ENCODE results near the gene ACAN.

The ACAN gene

GRCh38 chr15:88891540-88892254 lies 88.5 kb downstream of the ACAN start:
- TF ChIP-seq TAF1 (IDR thresholded peaks at IDR 0.05; ENCODE audit: borderline replicate concordance, insufficient read depth, low read length) (no peak), FOXP2 (optimal IDR thresholded peaks at IDR 0.05; ENCODE audit: borderline replicate concordance, extremely low read depth, extremely low read length, insufficient read depth) (no peak), REST (IDR thresholded peaks at IDR 0.05; ENCODE audit: insufficient read depth in 1 of 2, low read depth in 2 of 2, low read length in 2 of 2) (no peak), POLR2AphosphoS5 (IDR thresholded peaks at IDR 0.05; ENCODE audit: low read depth, low read length) (no peak), SIN3A (IDR thresholded peaks at IDR 0.05; ENCODE audit: borderline replicate concordance, insufficient read depth, low read length) (no peak)

GRCh38 chr15:88894348-88894818 lies 91.1 kb downstream of the ACAN start:
- TF ChIP-seq FOXP2 (optimal IDR thresholded peaks at IDR 0.05; ENCODE audit: borderline replicate concordance, extremely low read depth, extremely low read length, insufficient read depth) = no peak
- no peak for TF ChIP-seq REST (IDR thresholded peaks at IDR 0.05; ENCODE audit: insufficient read depth in 1 of 2, low read depth in 2 of 2, low read length in 2 of 2)
- no peak for TF ChIP-seq TAF1 (IDR thresholded peaks at IDR 0.05; ENCODE audit: borderline replicate concordance, insufficient read depth, low read length)
- no peak for TF ChIP-seq POLR2AphosphoS5 (IDR thresholded peaks at IDR 0.05; ENCODE audit: low read depth, low read length)

GRCh38 chr15:88894819-88895767 lies 91.9 kb downstream of the ACAN start, which contains the start of gene HAPLN3:
Gene HAPLN3 (minus strand): TSS chr15:88895544. CDS start chr15:88887298, 8,246 bp downstream.
- no peak for TF ChIP-seq REST (IDR thresholded peaks at IDR 0.05; ENCODE audit: insufficient read depth in 1 of 2, low read depth in 2 of 2, low read length in 2 of 2)
- no peak for TF ChIP-seq TAF1 (IDR thresholded peaks at IDR 0.05; ENCODE audit: borderline replicate concordance, insufficient read depth, low read length)
- TF ChIP-seq POLR2AphosphoS5 (IDR thresholded peaks at IDR 0.05; ENCODE audit: low read depth, low read length) = no peak
- no peak for TF ChIP-seq FOXP2 (optimal IDR thresholded peaks at IDR 0.05; ENCODE audit: borderline replicate concordance, extremely low read depth, extremely low read length, insufficient read depth)

- TF ChIP-seq SIN3A (IDR thresholded peaks at IDR 0.05; ENCODE audit: borderline replicate concordance, insufficient read depth, low read length) (no peak), TAF1 (IDR thresholded peaks at IDR 0.05; ENCODE audit: borderline replicate concordance, insufficient read depth, low read length) (no peak), FOXP2 (optimal IDR thresholded peaks at IDR 0.05; ENCODE audit: borderline replicate concordance, extremely low read depth, extremely low read length, insufficient read depth) (no peak), REST (IDR thresholded peaks at IDR 0.05; ENCODE audit: insufficient read depth in 1 of 2, low read depth in 2 of 2, low read length in 2 of 2) (no peak), POLR2AphosphoS5 (IDR thresholded peaks at IDR 0.05; ENCODE audit: low read depth, low read length) (no peak)
Observed at GRCh38 chr15:88896333-88897033, 93.2 kb downstream of the ACAN start.

All from PFSK-1 (cell line).